ENCODE measurements around the gene OLA1.
A peak's percentile ranks its signal among the peaks of the same experiment; 100 is the strongest.
"Not testable (repeated sequence)": the region's sequence is repeated elsewhere in the genome, so short reads cannot be mapped to it uniquely, and the experiment has no call there.

Gene OLA1

GRCh38 chr2:174248187-174248997, at the start of gene OLA1:
Gene OLA1, minus strand, starts transcription at chr2:174248532. Its CDS starts 1,717 bp downstream, at chr2:174246815.
- DNase-seq, result peak; percentile 84 to 97 (median 89)

DNA sequence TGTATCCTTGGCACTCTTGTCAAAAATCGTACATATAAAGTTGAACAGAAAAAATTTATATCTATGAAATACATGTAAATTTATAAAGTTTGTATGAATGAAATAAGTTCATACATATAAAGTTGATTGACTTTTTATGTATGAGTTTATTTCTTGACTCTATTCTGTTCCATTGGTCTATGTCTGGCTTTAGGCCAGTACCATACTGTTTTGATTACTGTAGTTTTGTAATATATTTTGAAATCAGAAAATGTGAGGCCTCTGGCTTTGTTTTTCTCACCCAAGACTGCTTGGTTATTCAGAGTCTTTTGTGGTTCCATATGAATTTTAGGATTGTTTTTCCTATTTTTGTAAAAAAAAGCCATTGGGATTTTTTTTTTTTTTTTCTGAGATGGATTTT, 44.6 kb upstream of the OLA1 start:
- no peak for DNase-seq

DNA sequence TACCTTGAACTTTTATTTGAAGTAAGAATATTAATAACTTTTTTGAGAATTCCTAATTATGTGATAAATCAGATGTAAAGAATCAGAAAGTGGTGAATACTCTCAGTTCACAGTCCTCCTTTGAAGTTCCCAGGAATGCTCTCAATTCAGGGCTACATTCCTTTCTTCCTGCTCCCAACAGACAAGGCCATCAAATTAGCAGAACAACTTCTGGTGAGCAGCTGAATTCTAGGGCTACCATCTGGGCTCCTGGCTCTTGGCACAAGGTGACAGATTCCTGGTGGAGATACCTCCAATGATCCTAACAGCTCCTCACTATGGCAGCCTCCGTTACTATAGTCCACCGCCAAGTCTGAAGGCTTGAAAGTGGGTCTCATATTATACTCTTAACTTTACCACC, 37.8 kb upstream of the OLA1 start:
- no peak for DNase-seq

GRCh38 chr2:174282441-174282840, 34.1 kb upstream of the OLA1 start:
- no peak for DNase-seq

GRCh38 chr2:174281736-174282135, 33.4 kb upstream of the OLA1 start:
- DNase-seq, result no peak

- DNase-seq, result no peak
Measured at GRCh38 chr2:174280596-174280995, 32.3 kb upstream of the OLA1 start.

DNA sequence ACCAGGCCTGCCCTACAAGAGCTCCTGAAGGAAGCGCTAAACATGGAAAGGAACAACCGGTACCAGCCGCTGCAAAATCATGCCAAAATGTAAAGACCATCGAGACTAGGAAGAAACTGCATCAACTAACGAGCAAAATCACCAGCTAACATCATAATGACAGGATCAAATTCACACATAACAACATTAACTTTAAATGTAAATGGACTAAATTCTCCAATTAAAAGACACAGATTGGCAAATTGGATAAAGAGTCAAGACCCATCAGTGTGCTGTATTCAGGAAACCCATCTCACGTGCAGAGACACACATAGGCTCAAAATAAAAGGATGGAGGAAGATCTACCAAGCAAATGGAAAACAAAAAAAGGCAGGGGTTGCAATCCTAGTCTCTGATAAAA, 21.9 kb upstream of the OLA1 start:
- DNase-seq, result not testable (repeated sequence)

DNA sequence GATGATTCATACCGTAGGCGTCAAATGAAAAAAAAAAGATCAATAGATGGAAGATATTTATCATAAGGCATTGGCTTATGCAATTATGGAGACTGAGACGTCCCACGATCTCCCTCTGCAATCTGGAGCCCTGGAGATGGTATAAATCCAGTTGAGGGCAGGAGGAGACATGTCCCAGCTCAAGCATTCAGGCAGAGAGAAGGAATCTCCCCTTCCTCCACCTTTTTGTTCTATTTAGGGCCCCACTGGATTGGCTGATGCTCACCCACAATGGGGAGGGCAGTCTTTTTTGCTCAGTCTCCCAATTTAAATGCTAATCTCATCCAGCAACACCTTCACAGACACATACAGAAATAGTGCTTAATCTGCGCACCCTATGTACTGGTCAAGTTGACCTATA, 18.0 kb upstream of the OLA1 start:
- DNase-seq, result no peak

DNA sequence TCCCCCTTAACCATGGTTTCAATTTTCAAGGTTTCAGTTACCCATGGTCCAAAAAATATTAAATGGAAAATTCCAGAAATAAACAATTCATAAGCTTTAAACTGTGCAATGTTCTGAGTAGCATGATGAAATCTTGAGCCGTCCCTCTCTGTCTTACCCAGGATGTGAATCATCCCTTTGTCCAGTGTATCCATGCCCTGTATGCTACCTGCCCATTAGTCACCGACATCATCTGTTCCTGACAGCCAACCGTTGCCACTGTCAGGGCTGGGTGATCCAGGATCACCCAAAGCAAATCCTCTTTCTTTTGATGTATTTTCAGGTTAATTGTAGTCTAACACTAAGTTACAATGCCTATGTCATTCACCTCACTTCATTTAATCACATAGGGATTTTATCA, 15.7 kb upstream of the OLA1 start:
- no peak for DNase-seq

DNA sequence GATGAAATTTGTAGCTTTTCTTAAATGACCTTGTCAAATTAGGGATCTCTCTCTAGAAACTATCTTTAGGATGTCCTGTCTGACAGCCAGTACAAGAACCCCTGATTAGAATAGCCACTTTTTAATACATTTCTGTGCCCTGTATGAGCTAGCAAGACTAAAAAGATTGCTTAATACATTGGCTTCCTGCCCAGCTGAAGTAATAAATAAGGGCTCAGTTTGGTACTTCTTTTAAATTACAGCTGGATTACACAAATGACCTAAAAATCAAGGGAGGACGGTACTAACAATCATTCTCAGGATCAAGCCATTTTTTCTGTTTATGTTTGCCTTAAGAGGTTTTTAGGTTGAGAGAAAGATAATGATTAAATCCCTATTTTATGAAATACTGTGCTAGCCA, 11.6 kb upstream of the OLA1 start:
- no peak for DNase-seq

- DNase-seq, result no peak
Measured at GRCh38 chr2:174254267-174254666, 5.9 kb upstream of the OLA1 start.

- no peak for DNase-seq
Measured at GRCh38 chr2:174248998-174249592, 763 bp upstream of the OLA1 start.

- DNase-seq, result no peak
Measured at GRCh38 chr2:174247474-174248186, 702 bp downstream of the OLA1 start.

DNA sequence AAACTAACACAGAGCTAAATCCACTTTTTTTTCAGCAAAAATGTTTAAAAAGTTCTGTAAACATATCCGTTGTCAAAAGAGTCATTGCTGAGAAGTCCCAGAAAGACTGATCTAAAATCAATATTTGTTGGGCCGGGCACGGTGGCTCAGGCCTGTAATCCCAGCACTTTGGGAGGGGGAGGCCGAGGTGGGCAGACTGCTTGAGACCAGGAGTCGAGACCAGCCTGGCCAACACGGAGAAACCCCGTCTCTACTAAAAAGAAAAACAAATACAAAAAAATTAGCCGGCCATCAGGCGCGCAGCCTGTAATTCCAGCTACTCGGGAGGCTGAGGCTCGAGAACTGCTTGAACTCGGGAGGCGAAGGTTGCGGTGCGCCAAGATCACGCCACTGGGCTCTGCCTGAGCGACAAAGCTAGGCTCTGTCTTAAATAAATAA, 1.4 kb downstream of the OLA1 start:
- DNase-seq, result no peak

DNA sequence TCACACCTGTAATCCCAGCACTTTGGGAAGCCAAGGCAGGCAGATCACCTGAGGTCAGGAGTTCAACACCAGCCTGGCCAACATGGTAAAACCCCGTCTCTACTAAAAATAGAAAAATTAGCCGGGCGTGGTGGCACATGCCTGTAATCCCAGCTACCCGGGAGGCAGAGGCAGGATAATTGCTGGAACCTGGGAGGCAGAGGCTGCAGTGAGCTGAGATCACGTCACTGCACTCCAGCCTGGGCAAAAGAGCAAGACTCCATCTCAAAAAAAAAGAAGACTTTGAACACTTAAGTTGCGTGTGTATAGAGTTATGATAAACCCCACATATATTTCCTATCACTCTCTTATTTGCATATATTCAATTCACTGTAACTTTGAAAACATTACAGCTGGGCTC, 2.7 kb downstream of the OLA1 start:
- not testable (repeated sequence) for DNase-seq

GRCh38 chr2:174245065-174245464, 3.3 kb downstream of the OLA1 start:
- no peak for DNase-seq

DNA sequence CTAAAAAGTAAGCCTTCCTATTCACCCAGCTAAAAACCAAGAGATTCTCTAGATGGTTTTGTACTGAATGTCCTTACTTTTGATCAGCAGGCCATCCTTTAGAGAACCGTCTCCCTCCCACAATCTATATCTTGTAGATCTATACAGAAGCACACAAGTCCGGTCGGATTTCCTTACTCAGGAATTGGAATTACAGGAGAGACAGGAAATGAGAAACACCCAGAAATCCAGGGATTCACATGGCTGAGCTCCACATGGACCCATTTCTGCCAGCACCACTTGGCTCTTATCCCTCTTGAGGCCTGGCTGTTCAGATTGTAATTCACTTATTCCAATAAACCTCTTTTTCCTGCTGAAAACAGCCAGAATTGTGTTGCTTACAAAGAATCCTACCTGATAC, 4.5 kb downstream of the OLA1 start:
- no peak for DNase-seq

- no peak for DNase-seq
Measured at GRCh38 chr2:174240097-174240496, 8.2 kb downstream of the OLA1 start.

DNA sequence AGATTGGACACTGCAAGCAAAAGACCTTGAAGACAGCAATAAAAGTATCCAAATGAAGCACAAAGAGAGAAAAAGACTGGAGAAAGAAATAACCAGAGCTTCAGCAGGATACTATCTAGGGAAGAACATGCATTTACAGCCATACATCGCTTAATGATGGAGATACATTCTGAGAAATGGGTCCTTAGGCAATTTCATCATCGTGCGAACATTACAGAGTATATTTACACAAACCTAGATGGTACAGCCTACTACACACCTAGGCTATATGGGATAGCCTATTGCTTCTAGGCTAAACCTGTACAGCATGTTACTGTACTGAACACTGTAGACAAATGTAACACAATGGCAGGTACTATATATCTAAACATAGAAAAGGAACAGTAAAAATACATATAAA, 11.9 kb downstream of the OLA1 start:
- DNase-seq, result no peak

- DNase-seq, result no peak
Measured at GRCh38 chr2:174235680-174236079, 12.7 kb downstream of the OLA1 start.

- DNase-seq, result no peak
Measured at GRCh38 chr2:174233771-174234275, 14.5 kb downstream of the OLA1 start.

- no peak for DNase-seq
Measured at GRCh38 chr2:174227748-174228147, 20.6 kb downstream of the OLA1 start.

DNA sequence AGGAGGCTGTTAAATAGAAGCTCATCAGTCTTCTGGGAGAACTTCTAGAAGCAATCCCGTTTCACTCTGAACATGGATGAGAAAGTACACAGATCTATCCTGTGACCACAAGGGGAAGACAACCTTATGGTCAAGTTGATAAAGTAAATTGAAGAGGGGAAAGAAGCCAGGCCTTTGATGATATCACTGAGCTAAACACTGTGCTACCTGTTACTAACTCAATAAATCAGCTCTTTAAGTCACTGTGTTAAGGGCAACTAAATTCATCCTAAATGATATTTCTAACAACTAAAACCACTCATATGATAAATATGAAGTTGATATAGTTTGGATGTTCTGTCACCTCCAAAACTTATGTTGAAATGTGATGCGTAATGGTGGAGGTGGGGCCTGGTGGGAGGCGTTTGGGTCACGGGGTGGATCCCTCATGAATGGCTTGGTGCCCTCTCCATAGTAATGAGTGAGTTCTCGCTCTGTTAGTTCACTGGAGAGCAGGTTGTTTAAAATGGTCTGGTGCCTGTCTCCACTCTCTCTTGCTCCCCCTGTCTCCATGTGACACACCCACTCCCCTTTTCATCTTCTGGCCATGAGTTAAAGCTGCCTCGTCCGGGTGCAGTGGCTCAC, 23.6 kb downstream of the OLA1 start:
- DNase-seq, result no peak

Measured in activated naive CD4-positive, alpha-beta T cell (primary cell).